PC-3 (cell line): ENCODE measurements around the gene TEDC1. TPM values are rescaled to one million over a fixed set of nuclear protein-coding genes. Genes with fewer than 3 reads are reported as not detected.

ENCODE experiments used
- ATAC-seq: fragments of 200-7000 bp; cut with Tn5 transposase; 2 replicates; pipeline ENCODE4 v1.9.1; 2020; ENCODE audit warnings: mild to moderate bottlenecking, moderate library complexity
- BruUV-seq: library from RNA; stranded (reverse); fragments of 400-500 nt; replicated peaks from 2 replicates; lab custom pipeline; 2021; lab: Mats Ljungman, UMichigan
- CTCF ChIA-PET: fragments of 300-600 bp; sonication (Branson Sonifier 250); formaldehyde crosslinking; loops from one replicate; lab custom pipeline; 2022; ENCODE audit warnings: antibody characterized with exemption; lab: Charles Lee
- POLR2A ChIA-PET: fragments of 300-600 bp; sonication (Branson Sonifier 250); formaldehyde crosslinking; loops from one replicate; lab custom pipeline; 2022; ENCODE audit warnings: antibody characterized with exemption; ENCODE audit not compliant: unreplicated experiment; lab: Charles Lee
- DNase-seq: peaks from one replicate; pipeline ENCODE4 v3.0.0-alpha.2; 2015
- H2AFZ ChIP-seq: fragments of 300-600 bp; sonication (generic); 2 replicates; pipeline ENCODE4 v1.6.0; 2016; ENCODE audit warnings: antibody characterized with exemption, low read length
- H3F3A ChIP-seq: fragments of 300-600 bp; sonication (generic); one replicate; pipeline ENCODE4 v1.6.0; 2017; ENCODE audit warnings: antibody characterized with exemption, low read length, control low read depth, mild to moderate bottlenecking; ENCODE audit not compliant: unreplicated experiment
- H3K27ac ChIP-seq: fragments of 300-600 bp; sonication (generic); 2 replicates; pipeline ENCODE4 v1.5.1; 2016; ENCODE audit warnings: mild to moderate bottlenecking, low read length
- H3K27me3 ChIP-seq: fragments of 300-600 bp; sonication (generic); 2 replicates; pipeline ENCODE4 v1.6.1; 2016; ENCODE audit warnings: low read length, mixed read lengths
- H3K36me3 ChIP-seq: fragments of 300-600 bp; sonication (generic); 2 replicates; pipeline ENCODE4 v1.6.1; 2016; ENCODE audit warnings: low read depth, mixed run types, low read length, mixed read lengths
- H3K4me1 ChIP-seq: fragments of 300-600 bp; sonication (generic); 2 replicates; pipeline ENCODE4 v1.5.1; 2016; ENCODE audit warnings: low read length; ENCODE audit not compliant: insufficient read depth
- H3K4me2 ChIP-seq: fragments of 300-600 bp; sonication (generic); 2 replicates; pipeline ENCODE4 v1.6.0; 2016; ENCODE audit warnings: low read length
- H3K4me3 ChIP-seq: fragments of 300-600 bp; sonication (generic); 2 replicates; pipeline ENCODE4 v1.5.1; 2016; ENCODE audit warnings: mild to moderate bottlenecking, low read length, mixed read lengths
- H3K79me2 ChIP-seq: fragments of 300-600 bp; sonication (generic); 2 replicates; pipeline ENCODE4 v1.6.1; 2017; ENCODE audit warnings: low read length, mixed read lengths
- H3K9ac ChIP-seq: fragments of 300-600 bp; sonication (generic); 2 replicates; pipeline ENCODE4 v1.6.0; 2016; ENCODE audit warnings: mild to moderate bottlenecking, low read length
- H3K9me2 ChIP-seq: fragments of 300-600 bp; sonication (generic); replicated peaks from 2 replicates; pipeline ENCODE4 v1.6.1; 2016; ENCODE audit warnings: mixed run types, low read length, mixed read lengths
- H3K9me3 ChIP-seq: fragments of 300-600 bp; sonication (generic); 2 replicates; pipeline ENCODE4 v1.6.1; 2016; ENCODE audit warnings: low read length, mixed read lengths
- H4K20me1 ChIP-seq: fragments of 300-600 bp; sonication (generic); 2 replicates; pipeline ENCODE4 v1.6.1; 2016; ENCODE audit warnings: low read length, mixed read lengths
- CTCF ChIP-seq: fragments of 300-600 bp; sonication (generic); conservative IDR thresholded peaks from 2 replicates; pipeline ENCODE4 v1.5.1; 2017; ENCODE audit warnings: antibody characterized with exemption, low read depth, mild to moderate bottlenecking, low read length
- EZH2 ChIP-seq: fragments of 300-600 bp; sonication (generic); IDR thresholded peaks from one replicate; pipeline ENCODE4 v1.6.1; 2017; ENCODE audit warnings: antibody characterized with exemption, mild to moderate bottlenecking, low read length; ENCODE audit not compliant: unreplicated experiment
- EZH2phosphoT487 ChIP-seq: fragments of 300-600 bp; sonication (generic); IDR thresholded peaks from 2 replicates; pipeline ENCODE4 v1.6.1; 2018; ENCODE audit warnings: mild to moderate bottlenecking, antibody characterized with exemption, low read length, borderline replicate concordance
- intact Hi-C: fragments of 100-400 bp; cut with micrococcal nuclease; formaldehyde crosslinking; loops from 2 replicates; pipeline ENCODE4 v1.9.0; 2023
- total RNA-seq: library from RNA; depleted of rRNA; stranded (reverse); fragments of >200 nt; gene quantifications from 2 replicates; pipeline ENCODE4 v1.2.3, GENCODE V29; 2014

Gene TEDC1
- total RNA-seq, 1 experiment from 2014 or later, result 66.7 TPM

DNA sequence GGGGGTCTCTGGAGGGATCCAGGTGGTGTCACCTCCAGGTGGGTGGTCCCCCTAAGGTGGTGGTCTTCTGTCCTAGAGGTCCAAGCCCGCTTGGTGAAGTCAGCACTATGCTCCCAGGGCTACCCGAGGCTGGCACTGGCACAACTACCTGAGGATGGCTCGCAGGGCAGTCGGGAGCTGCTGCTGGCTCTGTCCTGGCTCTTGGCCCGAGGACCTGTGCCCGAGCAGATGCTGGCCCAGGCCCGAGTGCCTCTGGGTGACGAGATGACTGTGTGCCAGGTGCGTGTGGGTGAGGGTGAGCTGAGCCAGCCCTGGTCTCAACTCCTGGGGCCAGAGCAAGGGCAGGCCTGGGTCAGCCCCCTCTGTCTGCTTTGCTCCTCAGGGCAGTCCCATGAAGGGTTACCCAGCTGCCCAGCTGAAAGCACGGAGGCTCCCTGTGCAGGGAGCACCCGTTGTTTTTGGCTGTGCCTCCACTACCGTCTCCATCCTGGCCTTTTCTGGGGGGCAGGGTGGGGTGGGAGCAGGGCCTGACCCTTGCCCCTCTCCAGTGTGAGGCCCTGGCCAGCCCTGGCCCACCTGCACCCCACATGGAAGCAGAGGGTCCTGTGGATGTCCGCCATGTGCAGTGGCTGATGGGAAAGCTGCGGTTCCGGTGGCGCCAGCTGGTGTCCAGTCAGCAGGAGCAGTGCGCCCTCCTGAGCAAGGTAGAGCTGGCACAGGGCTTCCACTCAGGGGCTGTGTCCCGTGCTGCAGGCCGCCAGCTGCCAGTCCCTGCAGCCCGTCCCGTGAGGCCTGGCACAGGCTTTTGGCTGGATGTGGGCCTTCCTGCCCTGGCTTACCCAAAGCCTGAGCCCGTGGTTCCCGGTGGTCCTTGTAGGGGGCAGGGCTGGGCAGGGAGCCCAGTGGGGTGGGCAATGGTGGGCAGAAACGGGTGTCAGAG is 1.3 kb downstream of the TEDC1 start:
- CTCF ChIA-PET, result interaction anchor here (0.9 kb wide), 2 partner anchors 12 to 36 kb away, joined by 5 to 11 read pairs; no protein-coding TSS in a partner anchor
- no peaks in the 10 kb centered on the region for H3K27me3 ChIP-seq
- H3K79me2 ChIP-seq, result peaks cover 13% of the 10 kb centered on the region
- H3K36me3 ChIP-seq, result no peaks in the 10 kb centered on the region
- POLR2A ChIA-PET, result no interaction called here
- ATAC-seq, result no peak
- H3K27ac ChIP-seq, result no peak overlapping the region
- H3K9me3 ChIP-seq, result no peaks in the 10 kb centered on the region
- H3K4me2 ChIP-seq, result peak overlapping the region; percentile 83
- H3K9me2 ChIP-seq, result no peaks in the 10 kb centered on the region
- peaks cover 11% of the 10 kb centered on the region for H4K20me1 ChIP-seq
- DNase-seq, result no peak
- H3K4me3 ChIP-seq, result peak overlapping the region; percentile 81
- intact Hi-C loops, result no loop called here
- H3K9ac ChIP-seq, result no peak overlapping the region
- H3K4me1 ChIP-seq, result peaks cover 19% of the 10 kb centered on the region
- H2AFZ ChIP-seq, result no peak overlapping the region
- TF ChIP-seq EZH2phosphoT487 (no peak), EZH2 (no peak), CTCF (no peak)
- no TSS peak for BruUV-seq
- H3F3A ChIP-seq, result no peaks in the 10 kb centered on the region

- CTCF ChIA-PET, result no interaction called here
- no TSS peak for BruUV-seq
- DNase-seq, result no peak
Observed at GRCh38 chr14:105492971-105493871, 2.2 kb downstream of the TEDC1 start.

More at GRCh38 chr14:105492971-105493871, 2.2 kb downstream of the TEDC1 start:
- H3K9me3 ChIP-seq, result no peaks in the 10 kb centered on the region
- H3K79me2 ChIP-seq, result peaks cover 13% of the 10 kb centered on the region
- H4K20me1 ChIP-seq, result peaks cover 11% of the 10 kb centered on the region
- no peak overlapping the region for H3K9ac ChIP-seq
- no peak overlapping the region for H3K4me2 ChIP-seq
- no peak overlapping the region for H2AFZ ChIP-seq
- intact Hi-C loops, result no loop called here
- H3K27ac ChIP-seq, result no peak overlapping the region
- ATAC-seq, result no peak
- H3K4me3 ChIP-seq, result no peak overlapping the region
- H3K27me3 ChIP-seq, result no peaks in the 10 kb centered on the region
- H3K9me2 ChIP-seq, result no peaks in the 10 kb centered on the region
- no peak for TF ChIP-seq EZH2
- TF ChIP-seq EZH2phosphoT487, result no peak
- no peak for TF ChIP-seq CTCF
- no peaks in the 10 kb centered on the region for H3F3A ChIP-seq
- no peaks in the 10 kb centered on the region for H3K36me3 ChIP-seq
- POLR2A ChIA-PET, result no interaction called here
- H3K4me1 ChIP-seq, result peaks cover 14% of the 10 kb centered on the region
